HepG2 (cell line): ENCODE results near the gene RPL5. TPM values are rescaled to one million over a fixed set of nuclear protein-coding genes. Genes with fewer than 3 reads are reported as not detected.

Experiments
- ATAC-seq: fragments of 200-7000 bp; cut with Tn5 transposase; 3 replicates; pipeline ENCODE4 v1.9.1; 2020; ENCODE audit warnings: mild to moderate bottlenecking, moderate library complexity
- BruUV-seq: library from RNA; stranded (reverse); fragments of 400-500 nt; replicated peaks from 2 replicates; lab custom pipeline; 2021; lab: Mats Ljungman, UMichigan
- CTCF ChIA-PET: fragments of 300-600 bp; formaldehyde crosslinking; extraction: SDS; loops from one replicate; lab custom pipeline; 2021; ENCODE audit warnings: low total read pairs, inconsistent platforms, low intra/inter-chr PET ratio; lab: Yijun Ruan, JAX
- POLR2A ChIA-PET: fragments of 350-600 bp; sonication (Branson Sonifier 250); formaldehyde crosslinking; loops from one replicate; lab custom pipeline; 2020; ENCODE audit warnings: antibody characterized with exemption, inconsistent platforms; lab: Yijun Ruan, JAX
- DNase-seq: peaks from one replicate; pipeline ENCODE4 v3.0.0-alpha.2; 2015; ENCODE audit warnings: low spot score
- FAIRE-seq: peaks from 3 replicates; lab custom pipeline; 2011; peaks lifted over from hg19 to GRCh38; lab: Jason Lieb, UNC
- H2AFZ ChIP-seq: one replicate; pipeline ENCODE4 v1.6.1; 2011; ENCODE audit warnings: low read length, inconsistent platforms
- H3K27ac ChIP-seq: fragments of 300-600 bp; 3 replicates; pipeline ENCODE4 v1.8.0; 2011; ENCODE audit warnings: mixed run types, mild to moderate bottlenecking, mixed read lengths, low read length, inconsistent platforms; ENCODE audit not compliant: insufficient read depth; ENCODE audit errors: extremely low read length
- H3K27me3 ChIP-seq, 2 experiments: fragments of 200-600 bp in 1 of 2; 2 replicates in 1 of 2; 3 replicates in 1 of 2; pipeline versions ENCODE4 v1.6.0 to v1.8.0; 2011; ENCODE audit warnings: low read length in 2 of 2, mild to moderate bottlenecking in 2 of 2, moderate library complexity in 2 of 2, inconsistent platforms in 1 of 2; ENCODE audit not compliant: insufficient read depth in 2 of 2, control insufficient read depth in 1 of 2
- H3K36me3 ChIP-seq, 2 experiments: fragments of 200-600 bp in 1 of 2; replicated peaks in 1 of 2; 2 replicates in 1 of 2; 3 replicates in 1 of 2; pipeline versions ENCODE4 v1.5.1 to v1.8.0; 2011; ENCODE audit warnings: low read length in 2 of 2, inconsistent platforms in 1 of 2; ENCODE audit not compliant: insufficient read depth in 2 of 2, control insufficient read depth in 1 of 2
- H3K4me1 ChIP-seq: 2 replicates; pipeline ENCODE4 v1.5.1; 2012; ENCODE audit warnings: low read length, inconsistent platforms; ENCODE audit not compliant: insufficient read depth
- H3K4me2 ChIP-seq: 2 replicates; pipeline ENCODE4 v1.6.0; 2011; ENCODE audit warnings: low read depth, low read length, inconsistent platforms
- H3K4me3 ChIP-seq, 3 experiments: fragments of 200-600 bp in 1 of 3; sonication (generic), shearing (Covaris generic) in 1 of 3; replicated peaks in 1 of 3; 2 replicates each; pipeline ENCODE4 v1.5.1; 2011 to 2016; ENCODE audit warnings: low read length in 3 of 3, inconsistent platforms in 2 of 3, low read depth in 2 of 3, mild to moderate bottlenecking in 2 of 3, control low read depth in 1 of 3, mixed read lengths in 1 of 3; ENCODE audit not compliant: insufficient read depth in 1 of 3
- H3K79me2 ChIP-seq: one replicate; pipeline ENCODE4 v1.6.1; 2011; ENCODE audit warnings: low read length, inconsistent platforms; ENCODE audit not compliant: insufficient read depth
- H3K9ac ChIP-seq: 2 replicates; pipeline ENCODE4 v1.6.0; 2011; ENCODE audit warnings: mild to moderate bottlenecking, low read depth, low read length, inconsistent platforms; ENCODE audit not compliant: insufficient read depth
- H3K9me3 ChIP-seq: 2 replicates; pipeline ENCODE4 v1.5.1; 2012; ENCODE audit warnings: mild to moderate bottlenecking, low read length
- H4K20me1 ChIP-seq: 2 replicates; pipeline ENCODE4 v1.6.0; 2011; ENCODE audit warnings: inconsistent platforms, mild to moderate bottlenecking, low read length, moderate library complexity; ENCODE audit not compliant: insufficient read depth
- EHMT2 ChIP-seq: fragments of 200-600 bp; sonication (generic); IDR thresholded peaks from 2 replicates; pipeline ENCODE4 v1.7.0; 2017; ENCODE audit warnings: antibody characterized with exemption, low read depth, low read length, borderline replicate concordance
- KMT2B ChIP-seq: IDR thresholded peaks from 2 replicates; pipeline ENCODE4 v1.6.1; 2016; ENCODE audit warnings: missing genetic modification reagents, missing compliant biosample characterization
- MIER3 ChIP-seq: IDR thresholded peaks from 2 replicates; pipeline ENCODE4 v1.6.1; 2016; ENCODE audit warnings: missing compliant biosample characterization, borderline replicate concordance
- SSRP1 ChIP-seq: IDR thresholded peaks from 2 replicates; pipeline ENCODE4 v1.6.1; 2016; ENCODE audit warnings: control low read depth
- TCF7L2 ChIP-seq: IDR thresholded peaks from 2 replicates; pipeline ENCODE4 v1.6.1; 2011; ENCODE audit warnings: mild to moderate bottlenecking, low read depth, low read length, moderate library complexity
- YEATS4 ChIP-seq: sonication (generic); formaldehyde crosslinking; IDR thresholded peaks from 2 replicates; pipeline ENCODE4 v1.4.0; 2020; ENCODE audit warnings: missing genetic modification reagents, borderline replicate concordance
- ZKSCAN1 ChIP-seq: fragments of 150-350 bp; IDR thresholded peaks from 2 replicates; pipeline ENCODE4 v1.6.1; 2014; ENCODE audit warnings: low read length
- ZNF552 ChIP-seq: sonication (generic); formaldehyde crosslinking; IDR thresholded peaks from 2 replicates; pipeline ENCODE4 v1.9.0; 2022; ENCODE audit warnings: missing genetic modification reagents, mild to moderate bottlenecking, borderline replicate concordance
- WGBS: methylation state at CpG from one replicate; pipeline ENCODE4 v1.1.6; 2017; ENCODE audit warnings: low lambda C conversion rate; 5-methylcytosine and 5-hydroxymethylcytosine counted together
- in situ Hi-C: cut with HindIII; loops from 2 replicates; pipeline ENCODE4 v1.10.0; 2017; ENCODE audit warnings: low pct_unique_long_range_greater_than_20kb; ENCODE audit not compliant: extremely low pct_ligation_motif_present
- intact Hi-C: fragments of 100-400 bp; cut with micrococcal nuclease; formaldehyde crosslinking; loops from one replicate; pipeline ENCODE4 v1.10.0; 2022; ENCODE audit not compliant: unreplicated experiment
- polyA plus RNA-seq, 8 experiments: library from polyadenylated mRNA; depleted of rRNA in 3 of 8; stranded (reverse) in 7 of 8; unstranded in 1 of 8; fragments of >200 nt; fragmentation: Illumina TruSeq in 4 of 8; extraction: Trizol in 4 of 8; gene quantifications; 2 replicates each; pipeline versions ENCODE4 v1.2.1 to v1.2.3, GENCODE V29; 2011 to 2016; ENCODE audit warnings: low read depth in 4 of 8, missing spikeins in 1 of 8, mixed read lengths in 1 of 8; ENCODE audit not compliant: insufficient read depth in 1 of 8
- total RNA-seq, 5 experiments: library from RNA; depleted of rRNA; stranded (reverse); fragments of >200 nt; fragmentation: Illumina TruSeq; extraction: Trizol; gene quantifications; 2 replicates each; pipeline ENCODE4 v1.2.3, GENCODE V29; 2016; ENCODE audit warnings: low read depth in 1 of 5
- TF ChIP-seq, protein P1 (sequence below): sonication (generic); formaldehyde crosslinking; IDR thresholded peaks from 2 replicates; pipeline ENCODE4 v1.4.0; 2020; ENCODE audit warnings: missing genetic modification reagents
- TF ChIP-seq, protein P2 (sequence below): sonication (generic); formaldehyde crosslinking; IDR thresholded peaks from 2 replicates; pipeline ENCODE4 v1.5.0; 2020; ENCODE audit warnings: mild to moderate bottlenecking, missing genetic modification reagents
- TF ChIP-seq, protein P3 (sequence below): sonication (generic); formaldehyde crosslinking; IDR thresholded peaks from 2 replicates; pipeline ENCODE4 v1.4.0; 2020; ENCODE audit warnings: mild to moderate bottlenecking, missing genetic modification reagents
- TF ChIP-seq, protein P4 (sequence below): sonication (generic); formaldehyde crosslinking; IDR thresholded peaks from 2 replicates; pipeline ENCODE4 v1.8.1; 2022; ENCODE audit warnings: mild to moderate bottlenecking, missing genetic modification reagents

The RPL5 gene
- total and polyA plus RNA-seq, 2 of the 13 experiments (the other 11 are each of a cell fraction or from before 2014, with no cell fraction given): 2,304 to 2,520 TPM

DNA sequence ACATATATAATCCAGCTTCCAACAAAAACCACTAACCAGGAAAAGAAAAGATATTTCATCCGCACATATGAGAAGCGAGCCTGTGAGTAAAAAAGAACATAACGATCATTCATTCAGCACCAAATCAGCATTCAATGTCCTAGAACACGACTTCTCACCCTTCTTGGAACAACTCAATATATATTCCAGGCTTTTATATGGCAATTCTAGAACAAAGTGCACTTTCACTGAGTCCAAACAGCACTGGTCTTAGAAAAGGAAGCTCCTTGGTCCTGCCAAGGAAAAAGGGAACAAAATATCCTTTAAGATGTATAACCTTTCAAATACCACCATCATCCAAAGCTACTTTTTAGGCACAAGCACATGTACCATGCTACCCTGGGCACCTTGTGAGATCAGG lies 44.5 kb downstream of the RPL5 start:
- WGBS: 94% methylated on average over 4 of the region's 4 CpGs
- no TSS peak for BruUV-seq
- H3K9ac ChIP-seq: no peak overlapping the region
- H3K4me2 ChIP-seq: no peak overlapping the region
- H4K20me1 ChIP-seq: no peaks in the 10 kb centered on the region
- no peaks in the 10 kb centered on the region for H3K4me1 ChIP-seq
- TF ChIP-seq SSRP1 (CRISPR knock-in tag) (no peak), YEATS4 (CRISPR knock-in tag) (no peak), MIER3 (no peak), TCF7L2 (no peak), EHMT2 (no peak), ZNF552 (CRISPR knock-in tag) (no peak), ZKSCAN1 (no peak), KMT2B (CRISPR knock-in tag) (no peak)
- TF ChIP-seq, protein P1, sequence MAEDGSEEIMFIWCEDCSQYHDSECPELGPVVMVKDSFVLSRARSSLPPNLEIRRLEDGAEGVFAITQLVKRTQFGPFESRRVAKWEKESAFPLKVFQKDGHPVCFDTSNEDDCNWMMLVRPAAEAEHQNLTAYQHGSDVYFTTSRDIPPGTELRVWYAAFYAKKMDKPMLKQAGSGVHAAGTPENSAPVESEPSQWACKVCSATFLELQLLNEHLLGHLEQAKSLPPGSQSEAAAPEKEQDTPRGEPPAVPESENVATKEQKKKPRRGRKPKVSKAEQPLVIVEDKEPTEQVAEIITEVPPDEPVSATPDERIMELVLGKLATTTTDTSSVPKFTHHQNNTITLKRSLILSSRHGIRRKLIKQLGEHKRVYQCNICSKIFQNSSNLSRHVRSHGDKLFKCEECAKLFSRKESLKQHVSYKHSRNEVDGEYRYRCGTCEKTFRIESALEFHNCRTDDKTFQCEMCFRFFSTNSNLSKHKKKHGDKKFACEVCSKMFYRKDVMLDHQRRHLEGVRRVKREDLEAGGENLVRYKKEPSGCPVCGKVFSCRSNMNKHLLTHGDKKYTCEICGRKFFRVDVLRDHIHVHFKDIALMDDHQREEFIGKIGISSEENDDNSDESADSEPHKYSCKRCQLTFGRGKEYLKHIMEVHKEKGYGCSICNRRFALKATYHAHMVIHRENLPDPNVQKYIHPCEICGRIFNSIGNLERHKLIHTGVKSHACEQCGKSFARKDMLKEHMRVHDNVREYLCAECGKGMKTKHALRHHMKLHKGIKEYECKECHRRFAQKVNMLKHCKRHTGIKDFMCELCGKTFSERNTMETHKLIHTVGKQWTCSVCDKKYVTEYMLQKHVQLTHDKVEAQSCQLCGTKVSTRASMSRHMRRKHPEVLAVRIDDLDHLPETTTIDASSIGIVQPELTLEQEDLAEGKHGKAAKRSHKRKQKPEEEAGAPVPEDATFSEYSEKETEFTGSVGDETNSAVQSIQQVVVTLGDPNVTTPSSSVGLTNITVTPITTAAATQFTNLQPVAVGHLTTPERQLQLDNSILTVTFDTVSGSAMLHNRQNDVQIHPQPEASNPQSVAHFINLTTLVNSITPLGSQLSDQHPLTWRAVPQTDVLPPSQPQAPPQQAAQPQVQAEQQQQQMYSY: no peak
- TF ChIP-seq, protein P2, sequence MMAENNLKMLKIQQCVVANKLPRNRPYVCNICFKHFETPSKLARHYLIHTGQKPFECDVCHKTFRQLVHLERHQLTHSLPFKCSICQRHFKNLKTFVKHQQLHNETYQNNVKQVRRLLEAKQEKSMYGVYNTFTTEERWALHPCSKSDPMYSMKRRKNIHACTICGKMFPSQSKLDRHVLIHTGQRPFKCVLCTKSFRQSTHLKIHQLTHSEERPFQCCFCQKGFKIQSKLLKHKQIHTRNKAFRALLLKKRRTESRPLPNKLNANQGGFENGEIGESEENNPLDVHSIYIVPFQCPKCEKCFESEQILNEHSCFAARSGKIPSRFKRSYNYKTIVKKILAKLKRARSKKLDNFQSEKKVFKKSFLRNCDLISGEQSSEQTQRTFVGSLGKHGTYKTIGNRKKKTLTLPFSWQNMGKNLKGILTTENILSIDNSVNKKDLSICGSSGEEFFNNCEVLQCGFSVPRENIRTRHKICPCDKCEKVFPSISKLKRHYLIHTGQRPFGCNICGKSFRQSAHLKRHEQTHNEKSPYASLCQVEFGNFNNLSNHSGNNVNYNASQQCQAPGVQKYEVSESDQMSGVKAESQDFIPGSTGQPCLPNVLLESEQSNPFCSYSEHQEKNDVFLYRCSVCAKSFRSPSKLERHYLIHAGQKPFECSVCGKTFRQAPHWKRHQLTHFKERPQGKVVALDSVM: no peak
- TF ChIP-seq, protein P3, sequence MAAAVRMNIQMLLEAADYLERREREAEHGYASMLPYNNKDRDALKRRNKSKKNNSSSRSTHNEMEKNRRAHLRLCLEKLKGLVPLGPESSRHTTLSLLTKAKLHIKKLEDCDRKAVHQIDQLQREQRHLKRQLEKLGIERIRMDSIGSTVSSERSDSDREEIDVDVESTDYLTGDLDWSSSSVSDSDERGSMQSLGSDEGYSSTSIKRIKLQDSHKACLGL (CRISPR knock-in tag): no peak
- TF ChIP-seq, protein P4, sequence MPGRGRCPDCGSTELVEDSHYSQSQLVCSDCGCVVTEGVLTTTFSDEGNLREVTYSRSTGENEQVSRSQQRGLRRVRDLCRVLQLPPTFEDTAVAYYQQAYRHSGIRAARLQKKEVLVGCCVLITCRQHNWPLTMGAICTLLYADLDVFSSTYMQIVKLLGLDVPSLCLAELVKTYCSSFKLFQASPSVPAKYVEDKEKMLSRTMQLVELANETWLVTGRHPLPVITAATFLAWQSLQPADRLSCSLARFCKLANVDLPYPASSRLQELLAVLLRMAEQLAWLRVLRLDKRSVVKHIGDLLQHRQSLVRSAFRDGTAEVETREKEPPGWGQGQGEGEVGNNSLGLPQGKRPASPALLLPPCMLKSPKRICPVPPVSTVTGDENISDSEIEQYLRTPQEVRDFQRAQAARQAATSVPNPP (CRISPR knock-in tag): no peak
- DNase-seq: no peak
- ChIA-PET POLR2A (no interaction called here), CTCF (no interaction called here)
- ATAC-seq: no peak
- no peak overlapping the region for H3K27ac ChIP-seq
- no peak overlapping the region for H3K4me3 ChIP-seq
- in situ Hi-C loops (no loop called here), intact Hi-C loops (no loop called here)
- H3K9me3 ChIP-seq: no peaks in the 10 kb centered on the region
- FAIRE-seq: no peak
- H3K27me3 ChIP-seq: no peaks in the 10 kb centered on the region
- H3K36me3 ChIP-seq: no peaks in the 10 kb centered on the region
- H2AFZ ChIP-seq: no peak overlapping the region
- no peaks in the 10 kb centered on the region for H3K79me2 ChIP-seq
